AG09319 (cell line): ENCODE results near the gene FOSB.

Source experiments
- DNase-seq: peaks from one replicate; pipeline ENCODE4 v3.0.0-alpha.2; 2010; ENCODE audit warnings: low read depth; ENCODE audit errors: extremely low read depth
- TF ChIP-seq, protein P1 (sequence below): IDR thresholded peaks from 2 replicates; pipeline ENCODE4 v1.5.1; 2011; ENCODE audit warnings: low read depth, mild to moderate bottlenecking, inconsistent platforms, low read length, moderate library complexity

The FOSB gene

DNA sequence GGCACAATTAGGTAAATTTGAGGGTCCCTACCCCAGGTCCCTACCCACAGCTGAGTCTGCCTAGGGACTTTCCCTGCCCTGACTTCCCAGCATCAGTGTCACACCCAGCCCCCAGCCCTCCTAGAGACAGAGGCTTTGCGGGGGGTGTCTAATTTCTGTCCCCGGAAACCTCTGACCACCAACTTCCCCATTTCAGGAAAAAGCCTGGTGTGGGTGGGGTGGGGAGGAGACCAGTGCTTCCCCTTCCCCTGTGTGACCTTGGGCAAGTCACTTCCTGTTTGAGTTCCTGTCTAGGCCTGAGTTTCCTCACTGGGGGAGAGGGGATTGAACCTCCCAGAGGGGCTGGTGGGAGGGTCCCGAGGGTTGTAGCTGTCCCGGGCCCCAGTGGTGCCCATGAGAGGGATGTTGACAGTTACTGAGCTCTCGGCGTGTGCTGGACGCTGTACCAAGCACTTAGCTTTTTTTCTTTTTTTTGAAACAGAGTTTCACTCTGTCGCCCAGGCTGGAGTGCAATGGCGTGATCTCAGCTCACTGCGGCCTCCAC, 47.4 kb downstream of the FOSB start:
- no peak for DNase-seq
- TF ChIP-seq, protein P1, sequence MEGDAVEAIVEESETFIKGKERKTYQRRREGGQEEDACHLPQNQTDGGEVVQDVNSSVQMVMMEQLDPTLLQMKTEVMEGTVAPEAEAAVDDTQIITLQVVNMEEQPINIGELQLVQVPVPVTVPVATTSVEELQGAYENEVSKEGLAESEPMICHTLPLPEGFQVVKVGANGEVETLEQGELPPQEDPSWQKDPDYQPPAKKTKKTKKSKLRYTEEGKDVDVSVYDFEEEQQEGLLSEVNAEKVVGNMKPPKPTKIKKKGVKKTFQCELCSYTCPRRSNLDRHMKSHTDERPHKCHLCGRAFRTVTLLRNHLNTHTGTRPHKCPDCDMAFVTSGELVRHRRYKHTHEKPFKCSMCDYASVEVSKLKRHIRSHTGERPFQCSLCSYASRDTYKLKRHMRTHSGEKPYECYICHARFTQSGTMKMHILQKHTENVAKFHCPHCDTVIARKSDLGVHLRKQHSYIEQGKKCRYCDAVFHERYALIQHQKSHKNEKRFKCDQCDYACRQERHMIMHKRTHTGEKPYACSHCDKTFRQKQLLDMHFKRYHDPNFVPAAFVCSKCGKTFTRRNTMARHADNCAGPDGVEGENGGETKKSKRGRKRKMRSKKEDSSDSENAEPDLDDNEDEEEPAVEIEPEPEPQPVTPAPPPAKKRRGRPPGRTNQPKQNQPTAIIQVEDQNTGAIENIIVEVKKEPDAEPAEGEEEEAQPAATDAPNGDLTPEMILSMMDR: no peak

GRCh38 chr19:45515807-45516401, 48.1 kb downstream of the FOSB start:
- TF ChIP-seq, protein P1: no peak
- no peak for DNase-seq

DNA sequence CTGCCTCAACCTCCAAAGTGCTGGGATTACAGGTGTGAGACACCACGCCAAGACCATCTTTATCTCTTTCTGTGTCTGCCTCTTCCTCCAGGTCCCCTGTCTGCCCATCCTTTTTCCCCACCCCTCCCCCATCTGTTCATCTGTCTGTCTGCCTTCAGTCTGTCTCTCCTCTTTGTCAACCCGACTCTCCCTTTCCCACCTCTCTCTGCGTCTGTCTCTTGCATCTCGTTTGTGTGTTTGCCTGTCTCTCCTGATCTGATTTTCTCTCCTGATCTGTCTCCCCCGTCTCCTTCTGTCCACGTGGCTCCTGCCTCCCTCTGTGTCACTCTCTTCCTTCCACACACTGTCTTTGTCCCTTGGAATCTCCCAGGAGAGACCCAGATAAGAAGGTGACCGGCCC, 49.4 kb downstream of the FOSB start:
- DNase-seq: no peak
- TF ChIP-seq, protein P1: no peak

DNA sequence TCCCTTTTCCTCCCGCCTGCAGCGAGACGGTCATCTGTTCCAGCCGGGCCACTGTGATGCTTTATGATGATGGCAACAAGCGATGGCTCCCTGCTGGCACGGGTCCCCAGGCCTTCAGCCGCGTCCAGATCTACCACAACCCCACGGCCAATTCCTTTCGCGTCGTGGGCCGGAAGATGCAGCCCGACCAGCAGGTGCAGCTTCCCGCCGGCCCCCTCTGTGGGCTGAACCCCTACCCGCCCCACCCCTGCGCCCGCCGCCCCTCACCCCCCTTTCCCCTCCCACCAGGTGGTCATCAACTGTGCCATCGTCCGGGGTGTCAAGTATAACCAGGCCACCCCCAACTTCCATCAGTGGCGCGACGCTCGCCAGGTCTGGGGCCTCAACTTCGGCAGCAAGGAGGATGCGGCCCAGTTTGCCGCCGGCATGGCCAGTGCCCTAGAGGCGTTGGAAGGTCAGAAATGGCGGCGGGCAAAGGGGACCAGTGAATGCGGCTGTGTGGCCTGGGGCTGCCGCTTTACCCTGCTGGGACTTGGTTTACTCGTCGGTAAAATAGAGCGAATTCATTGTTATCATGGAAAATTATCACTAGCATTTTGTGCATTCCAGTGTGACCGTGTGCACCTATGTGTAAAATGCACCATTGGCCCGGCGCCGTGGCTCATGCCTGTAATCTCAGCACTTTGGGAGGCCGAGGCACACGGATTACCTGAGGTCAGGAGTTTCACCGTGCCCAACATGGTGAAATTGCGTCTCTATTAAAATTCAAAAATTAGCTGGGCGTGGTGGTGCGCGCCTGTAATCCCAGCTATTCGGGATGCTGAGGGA, 50.1 kb downstream of the FOSB start:
- TF ChIP-seq, protein P1: no peak
- no peak for DNase-seq

DNA sequence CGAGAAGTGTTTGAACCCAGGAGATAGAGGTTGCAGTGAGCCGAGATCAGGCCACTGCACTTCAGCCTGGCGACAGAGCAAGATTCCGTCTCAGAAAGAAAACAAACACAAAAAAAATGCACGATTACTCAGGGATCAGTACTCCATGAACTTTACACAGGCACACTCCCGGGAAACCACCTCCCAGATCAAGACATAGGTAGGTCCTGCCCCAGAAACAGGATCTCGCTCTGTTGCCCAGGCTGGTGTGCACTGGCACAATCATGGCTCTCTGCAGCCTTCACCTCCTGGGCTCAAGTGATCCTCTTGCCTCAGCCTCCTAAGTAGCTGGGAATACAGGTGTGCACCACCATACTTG, 50.7 kb downstream of the FOSB start:
- no peak for DNase-seq
- TF ChIP-seq, protein P1: no peak

DNA sequence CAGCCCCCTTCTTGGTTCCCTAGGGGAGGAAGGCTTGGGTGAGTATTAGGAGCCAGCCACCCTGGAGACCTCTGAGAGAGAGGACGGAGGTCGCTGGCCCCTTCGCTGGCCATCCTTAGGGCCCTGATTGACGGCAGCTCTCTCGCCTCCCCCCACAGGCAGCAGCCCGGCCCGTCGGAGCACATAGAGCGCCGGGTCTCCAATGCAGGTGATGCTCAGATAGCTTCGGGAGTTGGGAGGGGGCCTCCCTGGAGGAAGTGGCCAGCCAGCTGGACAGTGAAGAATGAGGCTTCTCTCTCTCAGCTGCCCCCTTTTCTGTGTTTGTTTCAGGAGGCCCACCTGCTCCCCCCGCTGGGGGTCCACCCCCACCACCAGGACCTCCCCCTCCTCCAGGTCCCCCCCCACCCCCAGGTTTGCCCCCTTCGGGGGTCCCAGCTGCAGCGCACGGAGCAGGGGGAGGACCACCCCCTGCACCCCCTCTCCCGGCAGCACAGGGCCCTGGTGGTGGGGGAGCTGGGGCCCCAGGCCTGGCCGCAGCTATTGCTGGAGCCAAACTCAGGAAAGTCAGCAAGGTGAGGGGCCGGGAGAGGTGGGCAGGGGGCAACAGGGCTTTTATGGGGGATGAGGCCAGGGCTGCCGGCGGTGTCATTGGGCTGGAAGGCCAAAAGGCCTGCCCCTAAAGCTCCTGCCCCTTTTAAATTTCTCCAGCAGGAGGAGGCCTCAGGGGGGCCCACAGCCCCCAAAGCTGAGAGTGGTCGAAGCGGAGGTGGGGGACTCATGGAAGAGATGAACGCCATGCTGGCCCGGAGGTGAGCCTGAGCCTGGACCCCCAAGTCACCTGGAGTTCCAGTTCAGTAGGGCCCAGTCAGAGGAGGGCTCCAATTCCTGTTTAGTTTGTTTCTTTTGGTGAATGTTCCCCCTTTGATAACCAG, 54.5 kb downstream of the FOSB start:
- TF ChIP-seq, protein P1: no peak
- DNase-seq: no peak
